ENCODE results near the gene ZNF396. TPM values are rescaled to one million over a fixed set of nuclear protein-coding genes. Genes with fewer than 3 reads are reported as not detected.

ZNF396 gene
- total RNA-seq, 1 donor from 2014 or later, result 2.9 TPM

GRCh38 chr18:35393716-35394115 is 16.6 kb upstream of the ZNF396 start:
- H3K36me3 Mint-ChIP-seq (ENCODE audit: low read depth), result no peaks in the 10 kb centered on the region
- TF ChIP-seq CTCF (conservative IDR thresholded peaks at IDR 0.05), result no peak
- no peak overlapping the region for H3K27ac Mint-ChIP-seq (ENCODE audit: unreplicated experiment)
- DNase-seq (ENCODE audit: low read depth, low spot score), result no peak
- no peak overlapping the region for H3K4me3 Mint-ChIP-seq
- H3K9me3 Mint-ChIP-seq, result peaks cover 4% of the 10 kb centered on the region
- peaks cover 1% of the 10 kb centered on the region for H3K4me1 Mint-ChIP-seq
- peaks cover 10% of the 10 kb centered on the region for H3K27me3 Mint-ChIP-seq (ENCODE audit: low read depth)

GRCh38 chr18:35392375-35392774 is 15.2 kb upstream of the ZNF396 start:
- DNase-seq (ENCODE audit: low read depth, low spot score), result no peak
- Mint-ChIP-seq H3K4me1 (no peaks in the 10 kb centered on the region), H3K27me3 (ENCODE audit: low read depth) (peaks cover 19% of the 10 kb centered on the region), H3K36me3 (ENCODE audit: low read depth) (no peaks in the 10 kb centered on the region), H3K27ac (ENCODE audit: unreplicated experiment) (no peak overlapping the region), H3K4me3 (no peak overlapping the region), H3K9me3 (peaks cover 4% of the 10 kb centered on the region)
- no peak for TF ChIP-seq CTCF (conservative IDR thresholded peaks at IDR 0.05)

- peaks cover 4% of the 10 kb centered on the region for H3K9me3 Mint-ChIP-seq
- H3K4me1 Mint-ChIP-seq, result peaks cover 3% of the 10 kb centered on the region
- H3K27me3 Mint-ChIP-seq (ENCODE audit: low read depth), result peaks cover 24% of the 10 kb centered on the region
- H3K27ac Mint-ChIP-seq (ENCODE audit: unreplicated experiment), result no peak overlapping the region
- no peak for TF ChIP-seq CTCF (conservative IDR thresholded peaks at IDR 0.05)
- DNase-seq (ENCODE audit: low read depth, low spot score), result no peak
- H3K4me3 Mint-ChIP-seq, result no peak overlapping the region
- H3K36me3 Mint-ChIP-seq (ENCODE audit: low read depth), result no peaks in the 10 kb centered on the region
Observed at GRCh38 chr18:35390951-35391700, 14.0 kb upstream of the ZNF396 start.

- H3K27ac Mint-ChIP-seq (ENCODE audit: unreplicated experiment), result no peak overlapping the region
- H3K4me3 Mint-ChIP-seq, result no peak overlapping the region
- no peak for TF ChIP-seq CTCF (conservative IDR thresholded peaks at IDR 0.05)
- peaks cover 4% of the 10 kb centered on the region for H3K9me3 Mint-ChIP-seq
- H3K36me3 Mint-ChIP-seq (ENCODE audit: low read depth), result no peaks in the 10 kb centered on the region
- no peak for DNase-seq (ENCODE audit: low read depth, low spot score)
- H3K4me1 Mint-ChIP-seq, result peaks cover 3% of the 10 kb centered on the region
- peaks cover 29% of the 10 kb centered on the region for H3K27me3 Mint-ChIP-seq (ENCODE audit: low read depth)
Observed at GRCh38 chr18:35389095-35389618, 12.0 kb upstream of the ZNF396 start.

GRCh38 chr18:35387152-35387571 is 10.0 kb upstream of the ZNF396 start:
- Mint-ChIP-seq H3K27ac (ENCODE audit: unreplicated experiment) (no peak overlapping the region), H3K9me3 (peaks cover 3% of the 10 kb centered on the region), H3K27me3 (ENCODE audit: low read depth) (peaks cover 29% of the 10 kb centered on the region), H3K36me3 (ENCODE audit: low read depth) (no peaks in the 10 kb centered on the region), H3K4me3 (no peak overlapping the region), H3K4me1 (peaks cover 3% of the 10 kb centered on the region)
- DNase-seq (ENCODE audit: low read depth, low spot score), result no peak
- TF ChIP-seq CTCF (conservative IDR thresholded peaks at IDR 0.05), result no peak
